Stimulated activated CD4-positive, alpha-beta T cell treated with anti-CD3 and anti-CD28 coated beads, Interleukin-4, amount 100 ng/mL, for 48 hours (primary cell): ENCODE measurements around the gene COL11A2.

Experiments
- DNase-seq, 2 donors: peaks; one replicate each; pipeline ENCODE4 v3.0.0-alpha.2; 2020; ENCODE audit warnings: low read depth in 2 of 2

The COL11A2 gene

GRCh38 chr6:33192671-33193602 lies 670 bp upstream of the COL11A2 start:
- no peak for DNase-seq

- no peak for DNase-seq
Measured at GRCh38 chr6:33191383-33192104, 723 bp downstream of the COL11A2 start.

GRCh38 chr6:33190504-33191107 lies 1.7 kb downstream of the COL11A2 start:
- DNase-seq, result no peak

GRCh38 chr6:33189625-33190448 lies 2.4 kb downstream of the COL11A2 start:
- no peak for DNase-seq

GRCh38 chr6:33189164-33189563 lies 3.1 kb downstream of the COL11A2 start:
- DNase-seq, result no peak

GRCh38 chr6:33187809-33188208 lies 4.5 kb downstream of the COL11A2 start:
- no peak for DNase-seq

- no peak for DNase-seq
Measured at GRCh38 chr6:33185654-33186187, 6.5 kb downstream of the COL11A2 start.

- DNase-seq, result no peak
Measured at GRCh38 chr6:33185190-33185589, 7.1 kb downstream of the COL11A2 start.

GRCh38 chr6:33183071-33183683 lies 9.1 kb downstream of the COL11A2 start:
- no peak for DNase-seq

- DNase-seq, result no peak
Measured at GRCh38 chr6:33181141-33181540, 11.1 kb downstream of the COL11A2 start.

GRCh38 chr6:33178755-33179475 lies 13.4 kb downstream of the COL11A2 start:
- no peak for DNase-seq

- DNase-seq, result no peak
Measured at GRCh38 chr6:33177552-33178446, 14.5 kb downstream of the COL11A2 start.

GRCh38 chr6:33176906-33177305 lies 15.4 kb downstream of the COL11A2 start:
- no peak for DNase-seq

- DNase-seq, result no peak
Measured at GRCh38 chr6:33175436-33176069, 16.7 kb downstream of the COL11A2 start.

- DNase-seq, result no peak
Measured at GRCh38 chr6:33174784-33175183, 17.5 kb downstream of the COL11A2 start.

GRCh38 chr6:33173535-33174180 lies 18.6 kb downstream of the COL11A2 start:
- no peak for DNase-seq

GRCh38 chr6:33172688-33173534 lies 19.4 kb downstream of the COL11A2 start:
- DNase-seq, result no peak
